ENCODE data around the gene MYOD1.
A peak's percentile ranks its signal among the peaks of the same experiment; 100 is the strongest.

Gene MYOD1

GRCh38 chr11:17765356-17766072 is 46.1 kb downstream of the MYOD1 start:
- in situ Hi-C loops (cut with HindIII; ENCODE audit: low pct_unique_long_range_greater_than_20kb, low sequenced_read_pairs): no loop called here
- no peak for DNase-seq (ENCODE audit: low read depth in 1 of 2, low spot score in 1 of 2)
- TF ChIP-seq JUND (IDR thresholded peaks at IDR 0.05; ENCODE audit: low read depth): no peak

- in situ Hi-C loops (cut with HindIII; ENCODE audit: low pct_unique_long_range_greater_than_20kb, low sequenced_read_pairs): no loop called here
- TF ChIP-seq JUND (IDR thresholded peaks at IDR 0.05; ENCODE audit: low read depth): no peak
Observed at GRCh38 chr11:17766073-17766359, 46.6 kb downstream of the MYOD1 start.

GRCh38 chr11:17766590-17766989 is 47.2 kb downstream of the MYOD1 start:
- TF ChIP-seq JUND (IDR thresholded peaks at IDR 0.05; ENCODE audit: low read depth): no peak
- DNase-seq (ENCODE audit: low read depth in 1 of 2, low spot score in 1 of 2): no peak
- in situ Hi-C loops (cut with HindIII; ENCODE audit: low pct_unique_long_range_greater_than_20kb, low sequenced_read_pairs): no loop called here

More at GRCh38 chr11:17766073-17766359, 46.6 kb downstream of the MYOD1 start:
- no peak for DNase-seq (ENCODE audit: low read depth in 1 of 2, low spot score in 1 of 2)

GRCh38 chr11:17767301-17767885 is 48.0 kb downstream of the MYOD1 start:
- TF ChIP-seq JUND (IDR thresholded peaks at IDR 0.05; ENCODE audit: low read depth): no peak
- in situ Hi-C loops (cut with HindIII; ENCODE audit: low pct_unique_long_range_greater_than_20kb, low sequenced_read_pairs): no loop called here
- no peak for DNase-seq (ENCODE audit: low read depth in 1 of 2, low spot score in 1 of 2)

GRCh38 chr11:17767914-17768313 is 48.5 kb downstream of the MYOD1 start:
- in situ Hi-C loops (cut with HindIII; ENCODE audit: low pct_unique_long_range_greater_than_20kb, low sequenced_read_pairs): no loop called here
- no peak for TF ChIP-seq JUND (IDR thresholded peaks at IDR 0.05; ENCODE audit: low read depth)

GRCh38 chr11:17768547-17768946 is 49.2 kb downstream of the MYOD1 start:
- DNase-seq (ENCODE audit: low read depth in 1 of 2, low spot score in 1 of 2): no peak
- no peak for TF ChIP-seq JUND (IDR thresholded peaks at IDR 0.05; ENCODE audit: low read depth)
- in situ Hi-C loops (cut with HindIII; ENCODE audit: low pct_unique_long_range_greater_than_20kb, low sequenced_read_pairs): no loop called here

More at GRCh38 chr11:17767914-17768313, 48.5 kb downstream of the MYOD1 start:
- no peak for DNase-seq (ENCODE audit: low read depth in 1 of 2, low spot score in 1 of 2)

GRCh38 chr11:17769218-17769617 is 49.8 kb downstream of the MYOD1 start:
- DNase-seq (ENCODE audit: low read depth in 1 of 2, low spot score in 1 of 2): no peak
- no peak for TF ChIP-seq JUND (IDR thresholded peaks at IDR 0.05; ENCODE audit: low read depth)
- in situ Hi-C loops (cut with HindIII; ENCODE audit: low pct_unique_long_range_greater_than_20kb, low sequenced_read_pairs): no loop called here

- no peak for DNase-seq (ENCODE audit: low read depth in 1 of 2, low spot score in 1 of 2)
- TF ChIP-seq JUND (IDR thresholded peaks at IDR 0.05; ENCODE audit: low read depth): no peak
- in situ Hi-C loops (cut with HindIII; ENCODE audit: low pct_unique_long_range_greater_than_20kb, low sequenced_read_pairs): no loop called here
Observed at GRCh38 chr11:17770048-17770652, 50.8 kb downstream of the MYOD1 start.

- in situ Hi-C loops (cut with HindIII; ENCODE audit: low pct_unique_long_range_greater_than_20kb, low sequenced_read_pairs): no loop called here
- no peak for TF ChIP-seq JUND (IDR thresholded peaks at IDR 0.05; ENCODE audit: low read depth)
Observed at GRCh38 chr11:17770917-17771316, 51.5 kb downstream of the MYOD1 start.

GRCh38 chr11:17771415-17771814 is 52.0 kb downstream of the MYOD1 start:
- TF ChIP-seq JUND (IDR thresholded peaks at IDR 0.05; ENCODE audit: low read depth): no peak
- in situ Hi-C loops (cut with HindIII; ENCODE audit: low pct_unique_long_range_greater_than_20kb, low sequenced_read_pairs): no loop called here
- DNase-seq (ENCODE audit: low read depth in 1 of 2, low spot score in 1 of 2): no peak

More at GRCh38 chr11:17770917-17771316, 51.5 kb downstream of the MYOD1 start:
- peak in 1 of 2 experiments; percentile 36 for DNase-seq (ENCODE audit: low read depth in 1 of 2, low spot score in 1 of 2)

Measured in T47D (cell line).